HepG2 (cell line): ENCODE results near the gene NXPH4. TPM values are rescaled to one million over a fixed set of nuclear protein-coding genes. Genes with fewer than 3 reads are reported as not detected.

Source experiments
- ATAC-seq: fragments of 200-7000 bp; cut with Tn5 transposase; 3 replicates; pipeline ENCODE4 v1.9.1; 2020; ENCODE audit warnings: mild to moderate bottlenecking, moderate library complexity
- BruUV-seq: library from RNA; stranded (reverse); fragments of 400-500 nt; replicated peaks from 2 replicates; lab custom pipeline; 2021; lab: Mats Ljungman, UMichigan
- CTCF ChIA-PET: fragments of 300-600 bp; formaldehyde crosslinking; extraction: SDS; loops from one replicate; lab custom pipeline; 2021; ENCODE audit warnings: low total read pairs, inconsistent platforms, low intra/inter-chr PET ratio; lab: Yijun Ruan, JAX
- POLR2A ChIA-PET: fragments of 350-600 bp; sonication (Branson Sonifier 250); formaldehyde crosslinking; loops from one replicate; lab custom pipeline; 2020; ENCODE audit warnings: antibody characterized with exemption, inconsistent platforms; lab: Yijun Ruan, JAX
- DNase-seq: peaks from one replicate; pipeline ENCODE4 v3.0.0-alpha.2; 2015; ENCODE audit warnings: low spot score
- FAIRE-seq: peaks from 3 replicates; lab custom pipeline; 2011; peaks lifted over from hg19 to GRCh38; lab: Jason Lieb, UNC
- H2AFZ ChIP-seq: one replicate; pipeline ENCODE4 v1.6.1; 2011; ENCODE audit warnings: low read length, inconsistent platforms
- H3K27ac ChIP-seq: fragments of 300-600 bp; 3 replicates; pipeline ENCODE4 v1.8.0; 2011; ENCODE audit warnings: mixed run types, mild to moderate bottlenecking, mixed read lengths, low read length, inconsistent platforms; ENCODE audit not compliant: insufficient read depth; ENCODE audit errors: extremely low read length
- H3K27me3 ChIP-seq, 2 experiments: fragments of 200-600 bp in 1 of 2; 2 replicates in 1 of 2; 3 replicates in 1 of 2; pipeline versions ENCODE4 v1.6.0 to v1.8.0; 2011; ENCODE audit warnings: low read length in 2 of 2, mild to moderate bottlenecking in 2 of 2, moderate library complexity in 2 of 2, inconsistent platforms in 1 of 2; ENCODE audit not compliant: insufficient read depth in 2 of 2, control insufficient read depth in 1 of 2
- H3K36me3 ChIP-seq, 2 experiments: fragments of 200-600 bp in 1 of 2; replicated peaks in 1 of 2; 2 replicates in 1 of 2; 3 replicates in 1 of 2; pipeline versions ENCODE4 v1.5.1 to v1.8.0; 2011; ENCODE audit warnings: low read length in 2 of 2, inconsistent platforms in 1 of 2; ENCODE audit not compliant: insufficient read depth in 2 of 2, control insufficient read depth in 1 of 2
- H3K4me1 ChIP-seq: 2 replicates; pipeline ENCODE4 v1.5.1; 2012; ENCODE audit warnings: low read length, inconsistent platforms; ENCODE audit not compliant: insufficient read depth
- H3K4me2 ChIP-seq: 2 replicates; pipeline ENCODE4 v1.6.0; 2011; ENCODE audit warnings: low read depth, low read length, inconsistent platforms
- H3K4me3 ChIP-seq, 3 experiments: fragments of 200-600 bp in 1 of 3; sonication (generic), shearing (Covaris generic) in 1 of 3; replicated peaks in 1 of 3; 2 replicates each; pipeline ENCODE4 v1.5.1; 2011 to 2016; ENCODE audit warnings: low read length in 3 of 3, inconsistent platforms in 2 of 3, low read depth in 2 of 3, mild to moderate bottlenecking in 2 of 3, control low read depth in 1 of 3, mixed read lengths in 1 of 3; ENCODE audit not compliant: insufficient read depth in 1 of 3
- H3K79me2 ChIP-seq: one replicate; pipeline ENCODE4 v1.6.1; 2011; ENCODE audit warnings: low read length, inconsistent platforms; ENCODE audit not compliant: insufficient read depth
- H3K9ac ChIP-seq: 2 replicates; pipeline ENCODE4 v1.6.0; 2011; ENCODE audit warnings: mild to moderate bottlenecking, low read depth, low read length, inconsistent platforms; ENCODE audit not compliant: insufficient read depth
- H3K9me3 ChIP-seq: 2 replicates; pipeline ENCODE4 v1.5.1; 2012; ENCODE audit warnings: mild to moderate bottlenecking, low read length
- H4K20me1 ChIP-seq: 2 replicates; pipeline ENCODE4 v1.6.0; 2011; ENCODE audit warnings: inconsistent platforms, mild to moderate bottlenecking, low read length, moderate library complexity; ENCODE audit not compliant: insufficient read depth
- AGO2 ChIP-seq: fragments of 200-400 bp; formaldehyde crosslinking; optimal IDR thresholded peaks from 2 replicates; pipeline ENCODE3; 2017; ENCODE audit warnings: mild to moderate bottlenecking, low read depth, low read length, moderate library complexity
- ARNT2 ChIP-seq: sonication (generic); formaldehyde crosslinking; IDR thresholded peaks from 2 replicates; pipeline ENCODE4 v1.8.0; 2022; ENCODE audit warnings: mild to moderate bottlenecking, low read depth, missing genetic modification reagents, moderate library complexity
- BCL6 ChIP-seq: IDR thresholded peaks from 2 replicates; pipeline ENCODE4 v1.6.1; 2016; ENCODE audit warnings: missing genetic modification reagents, missing compliant biosample characterization
- CENPT ChIP-seq: sonication (generic); formaldehyde crosslinking; IDR thresholded peaks from 2 replicates; pipeline ENCODE4 v1.8.0; 2022; ENCODE audit warnings: low read depth, mild to moderate bottlenecking, moderate library complexity, missing genetic modification reagents
- CREBL2 ChIP-seq: sonication (generic); formaldehyde crosslinking; IDR thresholded peaks from 2 replicates; pipeline ENCODE4 v1.8.1; 2023; ENCODE audit warnings: missing genetic modification reagents, mild to moderate bottlenecking, borderline replicate concordance
- GABPB1 ChIP-seq: IDR thresholded peaks from 2 replicates; pipeline ENCODE4 v1.6.1; 2016; ENCODE audit warnings: mild to moderate bottlenecking, missing genetic modification reagents, moderate library complexity, missing compliant biosample characterization
- HNF4A ChIP-seq: sonication (generic); formaldehyde crosslinking; IDR thresholded peaks from 2 replicates; pipeline ENCODE4 v1.4.0; 2020; ENCODE audit warnings: missing genetic modification reagents
- KAT2B ChIP-seq: fragments of 150-350 bp; IDR thresholded peaks from 2 replicates; pipeline ENCODE4 v1.6.1; 2014; ENCODE audit warnings: low read depth, low read length, borderline replicate concordance
- KDM2A ChIP-seq: sonication (generic); formaldehyde crosslinking; IDR thresholded peaks from 2 replicates; pipeline ENCODE4 v1.4.0; 2020; ENCODE audit warnings: low read depth, missing genetic modification reagents, borderline replicate concordance
- KMT2A ChIP-seq: sonication (generic); formaldehyde crosslinking; IDR thresholded peaks from 2 replicates; pipeline ENCODE4 v1.4.0; 2020; ENCODE audit warnings: missing genetic modification reagents
- RAD51 ChIP-seq: fragments of 450-650 bp; IDR thresholded peaks from 2 replicates; pipeline ENCODE4 v1.6.1; 2016; ENCODE audit warnings: borderline replicate concordance
- RBFOX2 ChIP-seq: fragments of 200-400 bp; formaldehyde crosslinking; IDR thresholded peaks from 2 replicates; pipeline ENCODE4 v1.6.1; 2017; ENCODE audit warnings: low read depth, mild to moderate bottlenecking, low read length
- REXO4 ChIP-seq: sonication (generic); formaldehyde crosslinking; IDR thresholded peaks from 2 replicates; pipeline ENCODE4 v1.8.0; 2022; ENCODE audit warnings: missing genetic modification reagents, mild to moderate bottlenecking, borderline replicate concordance
- SIX1 ChIP-seq: sonication (generic); formaldehyde crosslinking; IDR thresholded peaks from 2 replicates; pipeline ENCODE4 v1.4.0; 2020; ENCODE audit warnings: missing genetic modification reagents, borderline replicate concordance
- TCF7L2 ChIP-seq: IDR thresholded peaks from 2 replicates; pipeline ENCODE4 v1.6.1; 2011; ENCODE audit warnings: mild to moderate bottlenecking, low read depth, low read length, moderate library complexity
- ZBTB7B ChIP-seq: sonication (generic); formaldehyde crosslinking; IDR thresholded peaks from 2 replicates; pipeline ENCODE4 v1.4.0; 2020; ENCODE audit warnings: missing genetic modification reagents
- ZFP82 ChIP-seq: sonication (generic); formaldehyde crosslinking; IDR thresholded peaks from 2 replicates; pipeline ENCODE4 v1.5.1; 2020; ENCODE audit warnings: mild to moderate bottlenecking, missing genetic modification reagents, borderline replicate concordance
- ZNF350 ChIP-seq: sonication (generic); formaldehyde crosslinking; IDR thresholded peaks from 2 replicates; pipeline ENCODE4 v1.4.0; 2020; ENCODE audit warnings: mild to moderate bottlenecking, low read depth, missing genetic modification reagents, borderline replicate concordance
- ZNF556 ChIP-seq: sonication (generic); formaldehyde crosslinking; IDR thresholded peaks from 2 replicates; pipeline ENCODE4 v1.4.0; 2020; ENCODE audit warnings: mild to moderate bottlenecking, missing genetic modification reagents, borderline replicate concordance
- ZNF687 ChIP-seq: sonication (generic); formaldehyde crosslinking; IDR thresholded peaks from 2 replicates; pipeline ENCODE4 v1.5.1; 2020; ENCODE audit warnings: mild to moderate bottlenecking, missing genetic modification reagents, moderate library complexity
- ZNF724P ChIP-seq: sonication (generic); formaldehyde crosslinking; IDR thresholded peaks from 2 replicates; pipeline ENCODE4 v1.8.0; 2022; ENCODE audit warnings: missing genetic modification reagents, borderline replicate concordance
- WGBS: methylation state at CpG from one replicate; pipeline ENCODE4 v1.1.6; 2017; ENCODE audit warnings: low lambda C conversion rate; 5-methylcytosine and 5-hydroxymethylcytosine counted together
- in situ Hi-C: cut with HindIII; loops from 2 replicates; pipeline ENCODE4 v1.10.0; 2017; ENCODE audit warnings: low pct_unique_long_range_greater_than_20kb; ENCODE audit not compliant: extremely low pct_ligation_motif_present
- intact Hi-C: fragments of 100-400 bp; cut with micrococcal nuclease; formaldehyde crosslinking; loops from one replicate; pipeline ENCODE4 v1.10.0; 2022; ENCODE audit not compliant: unreplicated experiment
- polyA plus RNA-seq, 8 experiments: library from polyadenylated mRNA; depleted of rRNA in 3 of 8; stranded (reverse) in 7 of 8; unstranded in 1 of 8; fragments of >200 nt; fragmentation: Illumina TruSeq in 4 of 8; extraction: Trizol in 4 of 8; gene quantifications; 2 replicates each; pipeline versions ENCODE4 v1.2.1 to v1.2.3, GENCODE V29; 2011 to 2016; ENCODE audit warnings: low read depth in 4 of 8, missing spikeins in 1 of 8, mixed read lengths in 1 of 8; ENCODE audit not compliant: insufficient read depth in 1 of 8
- total RNA-seq, 5 experiments: library from RNA; depleted of rRNA; stranded (reverse); fragments of >200 nt; fragmentation: Illumina TruSeq; extraction: Trizol; gene quantifications; 2 replicates each; pipeline ENCODE4 v1.2.3, GENCODE V29; 2016; ENCODE audit warnings: low read depth in 1 of 5

NXPH4 gene
- total and polyA plus RNA-seq, 2 of the 13 experiments (the other 11 are each of a cell fraction or from before 2014, with no cell fraction given), result 0.13 TPM; not detected in 1

GRCh38 chr12:57233357-57234232, 17.0 kb downstream of the NXPH4 start:
- H3K9ac ChIP-seq, result no peak overlapping the region
- no peaks in the 10 kb centered on the region for H3K9me3 ChIP-seq
- H3K27ac ChIP-seq, result no peak overlapping the region
- H3K4me3 ChIP-seq, result peak overlapping the region in 1 of 3 experiments; percentile 12; a peak in 1 of 6 replicates
- in situ Hi-C loops (no loop called here), intact Hi-C loops (no loop called here)
- no TSS peak for BruUV-seq
- peaks cover 12% of the 10 kb centered on the region; the same call in 1 of the 2 replicates for H4K20me1 ChIP-seq
- ATAC-seq (no peak), DNase-seq (no peak), FAIRE-seq (no peak)
- peaks cover 20 to 34% of the 10 kb centered on the region in 2 experiments for H3K36me3 ChIP-seq
- peaks cover 76% of the 10 kb centered on the region for H3K4me1 ChIP-seq
- peak overlapping the region; percentile 29; the same call in 1 of the 2 replicates for H3K4me2 ChIP-seq
- 77% methylated on average over 3 of the region's 15 CpGs for WGBS
- H3K27me3 ChIP-seq, result no peaks in the 10 kb centered on the region; a peak in 1 of 5 replicates
- CTCF ChIA-PET, result no interaction called here
- POLR2A ChIA-PET, result interaction anchor here (0.8 to 1.4 kb wide), 2 partner anchors 17 to 20 kb away, joined by 3 read pairs; no protein-coding TSS in a partner anchor
- peaks cover 33% of the 10 kb centered on the region for H3K79me2 ChIP-seq
- H2AFZ ChIP-seq, result no peak overlapping the region
- TF ChIP-seq ZNF687 (CRISPR knock-in tag) (peak; percentile 56), ZNF556 (no peak), ZNF350 (no peak), AGO2 (peak; percentile 63), GABPB1 (CRISPR knock-in tag) (peak; percentile 27), KMT2A (CRISPR knock-in tag) (no peak), ZBTB7B (CRISPR knock-in tag) (no peak), SIX1 (CRISPR knock-in tag) (no peak), KAT2B (no peak), KDM2A (CRISPR knock-in tag) (no peak), REXO4 (no peak), CENPT (CRISPR knock-in tag) (no peak), RAD51 (no peak), TCF7L2 (no peak), ZNF724P (CRISPR knock-in tag) (no peak), ARNT2 (CRISPR knock-in tag) (0 out of 2 replicates have a peak, but pooled peaks have one; percentile 35), RBFOX2 (peak; percentile 79), CREBL2 (CRISPR knock-in tag) (no peak), ZFP82 (CRISPR knock-in tag) (no peak), HNF4A (CRISPR knock-in tag) (0 out of 2 replicates have a peak, but pooled peaks have one; percentile 14), BCL6 (CRISPR knock-in tag) (no peak)
